K562 (cell line): ENCODE results near the gene SHOC1. TPM values are rescaled to one million over a fixed set of nuclear protein-coding genes. Genes with fewer than 3 reads are reported as not detected.

Experiments
- ATAC-seq: fragments of 200-7000 bp; cut with Tn5 transposase; 3 replicates; pipeline ENCODE4 v1.9.1; 2020; ENCODE audit warnings: moderate library complexity
- BruUV-seq: library from RNA; stranded (reverse); fragments of 400-500 nt; replicated peaks from 2 replicates; lab custom pipeline; 2021; lab: Mats Ljungman, UMichigan
- CTCF ChIA-PET: fragments of 300-600 bp; formaldehyde crosslinking; extraction: SDS; loops from one replicate; lab custom pipeline; 2021; ENCODE audit warnings: low intra/inter-chr PET ratio; lab: Yijun Ruan, JAX
- POLR2A ChIA-PET: fragments of 300-600, 350-650 bp; sonication (Branson Sonifier 250); formaldehyde crosslinking; extraction: SDS; loops from one replicate; lab custom pipeline; 2021; ENCODE audit warnings: antibody characterized with exemption, inconsistent platforms; lab: Yijun Ruan, JAX
- DNase-seq, 4 experiments: peaks; one replicate each; pipeline versions ENCODE4 v3.0.0 to v3.0.0-alpha.2; 2011 to 2018; ENCODE audit warnings: low spot score in 3 of 4, mixed read lengths in 3 of 4; ENCODE audit errors: extremely low read depth in 1 of 4
- FAIRE-seq: peaks from 2 replicates; lab custom pipeline; 2011; peaks lifted over from hg19 to GRCh38; lab: Jason Lieb, UNC
- H2AFZ ChIP-seq: 2 replicates; pipeline ENCODE4 v1.6.0; 2011; ENCODE audit warnings: low read depth, low read length, control low read depth, inconsistent platforms
- H3K27ac ChIP-seq: fragments of 200-600 bp; 3 replicates; pipeline ENCODE4 v1.8.0; 2011; ENCODE audit warnings: low read depth, mild to moderate bottlenecking, control low read depth, inconsistent platforms, low read length, moderate library complexity, mixed read lengths; ENCODE audit errors: extremely low read depth
- H3K27me3 ChIP-seq, 2 experiments: fragments of 300-600 bp in 1 of 2; 2 replicates in 1 of 2; 3 replicates in 1 of 2; pipeline versions ENCODE4 v1.6.0 to v1.8.0; 2011; ENCODE audit warnings: inconsistent platforms in 2 of 2, low read length in 2 of 2, mild to moderate bottlenecking in 1 of 2, mixed read lengths in 1 of 2, moderate library complexity in 1 of 2; ENCODE audit not compliant: control insufficient read depth in 2 of 2, insufficient read depth in 2 of 2
- H3K36me3 ChIP-seq: fragments of 300-600 bp; 3 replicates; pipeline ENCODE4 v1.8.0; 2011; ENCODE audit warnings: mild to moderate bottlenecking, low read length, inconsistent platforms; ENCODE audit not compliant: control insufficient read depth, insufficient read depth
- H3K4me1 ChIP-seq, 2 experiments: fragments of 200-600 bp in 1 of 2; replicated peaks in 1 of 2; 2 replicates in 1 of 2; 3 replicates in 1 of 2; pipeline versions ENCODE4 v1.5.1 to v1.8.0; 2011; ENCODE audit warnings: inconsistent platforms in 2 of 2, low read length in 2 of 2, mild to moderate bottlenecking in 1 of 2, mixed read lengths in 1 of 2, moderate library complexity in 1 of 2; ENCODE audit not compliant: control insufficient read depth in 2 of 2, insufficient read depth in 2 of 2
- H3K4me2 ChIP-seq: 2 replicates; pipeline ENCODE4 v1.6.1; 2011; ENCODE audit warnings: low read length, control low read depth, inconsistent platforms, mixed read lengths; ENCODE audit not compliant: insufficient read depth
- H3K4me3 ChIP-seq: fragments of 200-600 bp; sonication (generic), shearing (Covaris generic); 2 replicates; pipeline ENCODE4 v1.5.1; 2016; ENCODE audit warnings: control low read depth, inconsistent platforms
- H3K79me2 ChIP-seq: fragments of 200-600 bp; 3 replicates; pipeline ENCODE4 v1.8.0; 2011; ENCODE audit warnings: low read length, inconsistent platforms; ENCODE audit not compliant: control insufficient read depth, insufficient read depth
- H3K9ac ChIP-seq, 2 experiments: 2 replicates each; pipeline versions ENCODE4 v1.6.0 to v1.6.1; 2011; ENCODE audit warnings: low read depth in 2 of 2, low read length in 2 of 2, control low read depth in 1 of 2, inconsistent platforms in 1 of 2, mild to moderate bottlenecking in 1 of 2, mixed read lengths in 1 of 2; ENCODE audit not compliant: insufficient read depth in 1 of 2
- H3K9me1 ChIP-seq: one replicate; pipeline ENCODE4 v1.6.0; 2011; ENCODE audit warnings: inconsistent platforms, mild to moderate bottlenecking, low read length, moderate library complexity; ENCODE audit not compliant: control insufficient read depth, insufficient read depth
- H3K9me3 ChIP-seq: replicated peaks from 2 replicates; pipeline ENCODE4 v1.5.1; 2011; ENCODE audit warnings: low read depth, low read length, inconsistent platforms; ENCODE audit not compliant: control insufficient read depth, insufficient read depth
- H4K20me1 ChIP-seq: replicated peaks from 2 replicates; pipeline ENCODE4 v1.6.1; 2011; ENCODE audit warnings: low read length, inconsistent platforms, mixed read lengths; ENCODE audit not compliant: control insufficient read depth, insufficient read depth
- NFE2 ChIP-seq: IDR thresholded peaks from 2 replicates; pipeline ENCODE4 v1.6.1; 2014; ENCODE audit warnings: antibody characterized with exemption, low read depth
- POU5F1 ChIP-seq: fragments of 150-350 bp; IDR thresholded peaks from 2 replicates; pipeline ENCODE4 v1.6.1; 2014; ENCODE audit warnings: borderline replicate concordance, low read length, low read depth, mild to moderate bottlenecking; ENCODE audit not compliant: partially characterized antibody
- SMARCB1 ChIP-seq: IDR thresholded peaks from 2 replicates; pipeline ENCODE4 v1.6.1; 2011; ENCODE audit warnings: improper control_type of control experiment, low read depth; ENCODE audit not compliant: insufficient read length
- WGBS: fragments of 100-300 bp; shearing (Covaris generic); methylation state at CpG from one replicate; pipeline ENCODE4 v1.1.6; 2016; ENCODE audit warnings: low coverage, mixed read lengths; ENCODE audit not compliant: insufficient coverage; ENCODE audit errors: missing lambda C conversion rate; 5-methylcytosine and 5-hydroxymethylcytosine counted together
- in situ Hi-C: fragments of 300-500 bp; cut with MboI; formaldehyde crosslinking; loops from 4 replicates; pipeline ENCODE4 v1.15.0; 2018; ENCODE audit warnings: inconsistent platforms, mixed read lengths
- intact Hi-C: fragments of 100-400 bp; cut with micrococcal nuclease; formaldehyde crosslinking; loops from 2 replicates; pipeline ENCODE4 v1.14.2; 2022
- polyA plus RNA-seq, 8 experiments: library from polyadenylated mRNA; depleted of rRNA in 4 of 8; stranded (reverse) in 5 of 8; unstranded in 3 of 8; fragments of >200 nt; fragmentation: Nextera tagmentation in 2 of 8; fragmentation: Illumina TruSeq in 1 of 8; extraction: Ambion mirVana in 2 of 8; extraction: Trizol in 1 of 8; gene quantifications; 2 replicates each; pipeline versions ENCODE4 v1.2.1 to v1.2.3, GENCODE V29; 2011 to 2014; ENCODE audit warnings: inconsistent platforms in 1 of 8, missing spikeins in 1 of 8
- total RNA-seq, 7 experiments: library from RNA; depleted of rRNA in 6 of 7; stranded (reverse); fragments of >200 nt in 6 of 7; fragmentation: Illumina TruSeq in 2 of 7; extraction: Trizol in 2 of 7; gene quantifications; 2 replicates each; pipeline versions ENCODE4 v1.2.1 to v1.2.3, GENCODE V29; 2011 to 2021; ENCODE audit warnings: low replicate concordance in 1 of 7
- TF ChIP-seq, protein P1 (sequence below): fragments of 250-450 bp; sonication (Bioruptor Pico); IDR thresholded peaks from 2 replicates; pipeline ENCODE4 v1.4.0; 2020
- TF ChIP-seq, protein P2 (sequence below): sonication (generic); formaldehyde crosslinking; IDR thresholded peaks from 2 replicates; pipeline ENCODE4 v1.8.1; 2023; ENCODE audit warnings: missing genetic modification reagents, mild to moderate bottlenecking, borderline replicate concordance

Gene SHOC1
- total and polyA plus RNA-seq, 9 of the 15 experiments (the other 6 are each of a cell fraction or from before 2014, with no cell fraction given) = 0.03 to 0.09 (median 0.04) TPM; not detected in 6

DNA sequence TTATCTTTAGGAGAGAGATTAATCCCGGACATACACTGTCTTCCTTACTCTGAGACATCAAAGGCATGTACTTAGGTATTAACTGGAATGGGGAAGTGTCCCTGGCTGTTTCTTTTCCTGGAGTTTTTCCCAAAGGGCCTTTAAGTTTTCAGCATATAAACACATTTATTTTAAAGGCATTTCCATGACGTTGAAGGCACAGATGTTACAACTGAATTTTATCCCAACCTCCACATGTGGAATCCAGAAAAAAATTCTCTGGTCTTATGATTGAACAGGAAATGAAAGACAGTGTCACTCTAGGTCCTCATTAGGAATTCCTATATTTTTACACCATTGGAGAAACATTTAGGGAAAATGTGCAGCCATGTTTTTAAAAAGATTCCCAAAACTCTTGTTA lies 41.6 kb upstream of the SHOC1 start (continued):
- TF ChIP-seq, protein P1, sequence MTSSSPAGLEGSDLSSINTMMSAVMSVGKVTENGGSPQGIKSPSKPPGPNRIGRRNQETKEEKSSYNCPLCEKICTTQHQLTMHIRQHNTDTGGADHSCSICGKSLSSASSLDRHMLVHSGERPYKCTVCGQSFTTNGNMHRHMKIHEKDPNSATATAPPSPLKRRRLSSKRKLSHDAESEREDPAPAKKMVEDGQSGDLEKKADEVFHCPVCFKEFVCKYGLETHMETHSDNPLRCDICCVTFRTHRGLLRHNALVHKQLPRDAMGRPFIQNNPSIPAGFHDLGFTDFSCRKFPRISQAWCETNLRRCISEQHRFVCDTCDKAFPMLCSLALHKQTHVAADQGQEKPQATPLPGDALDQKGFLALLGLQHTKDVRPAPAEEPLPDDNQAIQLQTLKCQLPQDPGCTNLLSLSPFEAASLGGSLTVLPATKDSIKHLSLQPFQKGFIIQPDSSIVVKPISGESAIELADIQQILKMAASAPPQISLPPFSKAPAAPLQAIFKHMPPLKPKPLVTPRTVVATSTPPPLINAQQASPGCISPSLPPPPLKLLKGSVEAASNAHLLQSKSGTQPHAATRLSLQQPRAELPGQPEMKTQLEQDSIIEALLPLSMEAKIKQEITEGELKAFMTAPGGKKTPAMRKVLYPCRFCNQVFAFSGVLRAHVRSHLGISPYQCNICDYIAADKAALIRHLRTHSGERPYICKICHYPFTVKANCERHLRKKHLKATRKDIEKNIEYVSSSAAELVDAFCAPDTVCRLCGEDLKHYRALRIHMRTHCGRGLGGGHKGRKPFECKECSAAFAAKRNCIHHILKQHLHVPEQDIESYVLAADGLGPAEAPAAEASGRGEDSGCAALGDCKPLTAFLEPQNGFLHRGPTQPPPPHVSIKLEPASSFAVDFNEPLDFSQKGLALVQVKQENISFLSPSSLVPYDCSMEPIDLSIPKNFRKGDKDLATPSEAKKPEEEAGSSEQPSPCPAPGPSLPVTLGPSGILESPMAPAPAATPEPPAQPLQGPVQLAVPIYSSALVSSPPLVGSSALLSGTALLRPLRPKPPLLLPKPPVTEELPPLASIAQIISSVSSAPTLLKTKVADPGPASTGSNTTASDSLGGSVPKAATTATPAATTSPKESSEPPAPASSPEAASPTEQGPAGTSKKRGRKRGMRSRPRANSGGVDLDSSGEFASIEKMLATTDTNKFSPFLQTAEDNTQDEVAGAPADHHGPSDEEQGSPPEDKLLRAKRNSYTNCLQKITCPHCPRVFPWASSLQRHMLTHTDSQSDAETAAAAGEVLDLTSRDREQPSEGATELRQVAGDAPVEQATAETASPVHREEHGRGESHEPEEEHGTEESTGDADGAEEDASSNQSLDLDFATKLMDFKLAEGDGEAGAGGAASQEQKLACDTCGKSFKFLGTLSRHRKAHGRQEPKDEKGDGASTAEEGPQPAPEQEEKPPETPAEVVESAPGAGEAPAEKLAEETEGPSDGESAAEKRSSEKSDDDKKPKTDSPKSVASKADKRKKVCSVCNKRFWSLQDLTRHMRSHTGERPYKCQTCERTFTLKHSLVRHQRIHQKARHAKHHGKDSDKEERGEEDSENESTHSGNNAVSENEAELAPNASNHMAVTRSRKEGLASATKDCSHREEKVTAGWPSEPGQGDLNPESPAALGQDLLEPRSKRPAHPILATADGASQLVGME = no peak

DNA sequence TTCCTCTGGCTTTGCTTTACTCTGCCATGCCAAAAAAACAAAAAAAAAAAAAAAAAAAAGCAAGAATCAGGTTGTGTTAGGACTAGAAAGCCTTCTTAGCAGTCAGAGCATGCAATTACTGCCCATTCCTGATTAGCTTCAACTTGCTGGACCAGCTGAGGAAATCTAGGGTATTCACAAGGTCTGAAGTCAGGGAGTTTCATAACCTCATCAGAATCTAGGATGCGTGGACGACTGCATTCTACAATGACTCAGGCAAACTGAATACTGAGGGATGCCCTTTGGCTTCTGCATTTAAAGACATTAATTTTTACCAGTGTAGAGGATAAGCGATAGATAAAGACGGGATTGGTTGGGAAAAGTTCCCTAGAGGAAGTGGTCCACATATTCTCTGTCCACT lies 39.2 kb upstream of the SHOC1 start:
- H3K36me3 ChIP-seq = no peaks in the 10 kb centered on the region
- WGBS = 18% methylated on average over 4 of the region's 4 CpGs
- no peaks in the 10 kb centered on the region for H3K9me1 ChIP-seq
- TF ChIP-seq POU5F1 (no peak), SMARCB1 (no peak), NFE2 (peak; percentile 49)
- TF ChIP-seq, protein P2, sequence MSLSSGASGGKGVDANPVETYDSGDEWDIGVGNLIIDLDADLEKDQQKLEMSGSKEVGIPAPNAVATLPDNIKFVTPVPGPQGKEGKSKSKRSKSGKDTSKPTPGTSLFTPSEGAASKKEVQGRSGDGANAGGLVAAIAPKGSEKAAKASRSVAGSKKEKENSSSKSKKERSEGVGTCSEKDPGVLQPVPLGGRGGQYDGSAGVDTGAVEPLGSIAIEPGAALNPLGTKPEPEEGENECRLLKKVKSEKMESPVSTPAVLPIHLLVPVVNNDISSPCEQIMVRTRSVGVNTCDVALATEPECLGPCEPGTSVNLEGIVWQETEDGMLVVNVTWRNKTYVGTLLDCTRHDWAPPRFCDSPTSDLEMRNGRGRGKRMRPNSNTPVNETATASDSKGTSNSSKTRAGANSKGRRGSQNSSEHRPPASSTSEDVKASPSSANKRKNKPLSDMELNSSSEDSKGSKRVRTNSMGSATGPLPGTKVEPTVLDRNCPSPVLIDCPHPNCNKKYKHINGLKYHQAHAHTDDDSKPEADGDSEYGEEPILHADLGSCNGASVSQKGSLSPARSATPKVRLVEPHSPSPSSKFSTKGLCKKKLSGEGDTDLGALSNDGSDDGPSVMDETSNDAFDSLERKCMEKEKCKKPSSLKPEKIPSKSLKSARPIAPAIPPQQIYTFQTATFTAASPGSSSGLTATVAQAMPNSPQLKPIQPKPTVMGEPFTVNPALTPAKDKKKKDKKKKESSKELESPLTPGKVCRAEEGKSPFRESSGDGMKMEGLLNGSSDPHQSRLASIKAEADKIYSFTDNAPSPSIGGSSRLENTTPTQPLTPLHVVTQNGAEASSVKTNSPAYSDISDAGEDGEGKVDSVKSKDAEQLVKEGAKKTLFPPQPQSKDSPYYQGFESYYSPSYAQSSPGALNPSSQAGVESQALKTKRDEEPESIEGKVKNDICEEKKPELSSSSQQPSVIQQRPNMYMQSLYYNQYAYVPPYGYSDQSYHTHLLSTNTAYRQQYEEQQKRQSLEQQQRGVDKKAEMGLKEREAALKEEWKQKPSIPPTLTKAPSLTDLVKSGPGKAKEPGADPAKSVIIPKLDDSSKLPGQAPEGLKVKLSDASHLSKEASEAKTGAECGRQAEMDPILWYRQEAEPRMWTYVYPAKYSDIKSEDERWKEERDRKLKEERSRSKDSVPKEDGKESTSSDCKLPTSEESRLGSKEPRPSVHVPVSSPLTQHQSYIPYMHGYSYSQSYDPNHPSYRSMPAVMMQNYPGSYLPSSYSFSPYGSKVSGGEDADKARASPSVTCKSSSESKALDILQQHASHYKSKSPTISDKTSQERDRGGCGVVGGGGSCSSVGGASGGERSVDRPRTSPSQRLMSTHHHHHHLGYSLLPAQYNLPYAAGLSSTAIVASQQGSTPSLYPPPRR (CRISPR knock-in tag) = no peak
- H2AFZ ChIP-seq = no peak overlapping the region
- in situ Hi-C loops (no loop called here), intact Hi-C loops (no loop called here)
- no TSS peak for BruUV-seq
- no peaks in the 10 kb centered on the region for H4K20me1 ChIP-seq
- H3K4me2 ChIP-seq = no peak overlapping the region
- no peak for FAIRE-seq
- no peak overlapping the region for H3K4me3 ChIP-seq
- CTCF ChIA-PET = no interaction called here
- no peak for DNase-seq
- H3K4me1 ChIP-seq = no peaks in the 10 kb centered on the region
- peaks cover 0 to 11% of the 10 kb centered on the region in 2 experiments; a peak in 4 of 5 replicates for H3K27me3 ChIP-seq
- no peak for ATAC-seq
- POLR2A ChIA-PET = no interaction called here
- H3K9me3 ChIP-seq = no peaks in the 10 kb centered on the region
- H3K79me2 ChIP-seq = no peaks in the 10 kb centered on the region
- H3K27ac ChIP-seq = no peak overlapping the region
- H3K9ac ChIP-seq = no peak overlapping the region
